Measurements from ENCODE around the gene CCL15. TPM values are rescaled to one million over a fixed set of nuclear protein-coding genes. Genes with fewer than 3 reads are reported as not detected.
A peak's percentile ranks its signal among the peaks of the same experiment; 100 is the strongest.
"Not testable (repeated sequence)": the region's sequence is repeated elsewhere in the genome, so short reads cannot be mapped to it uniquely, and the experiment has no call there.

CCL15 gene, protein sequence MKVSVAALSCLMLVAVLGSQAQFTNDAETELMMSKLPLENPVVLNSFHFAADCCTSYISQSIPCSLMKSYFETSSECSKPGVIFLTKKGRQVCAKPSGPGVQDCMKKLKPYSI
- not detected in 2 replicates for total RNA-seq
- not detected for polyA plus RNA-seq (2012)

- no peak for DNase-seq (ENCODE audit: low read depth)
These were observed at the start of gene CCL15 for GRCh38 chr17:36001110-36001771. CCL15 (minus strand) TSS chr17:36001553; CDS start chr17:36001492, 61 bp downstream.

GRCh38 chr17:36049643-36050042 is 48.3 kb upstream of the CCL15 start:
- no peak for DNase-seq (ENCODE audit: low read depth)

DNA sequence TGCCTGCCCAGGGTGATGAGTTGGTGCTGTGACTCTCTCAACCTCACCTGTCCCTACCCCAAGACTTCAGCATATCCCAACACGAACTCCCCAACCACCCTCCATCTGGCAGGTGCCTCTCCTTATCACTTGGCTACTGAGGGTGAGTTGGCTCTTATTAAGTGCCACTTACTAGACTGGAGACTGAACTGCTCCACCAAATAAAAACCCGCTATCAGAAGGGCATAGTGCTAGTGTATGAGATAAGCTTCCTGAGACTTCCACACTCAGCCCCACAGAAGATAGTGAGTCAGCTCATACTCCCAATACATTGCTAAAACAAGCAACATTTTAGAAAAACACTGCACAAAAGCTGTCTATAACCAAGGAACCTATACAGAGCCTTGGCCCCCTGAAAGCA is 46.7 kb upstream of the CCL15 start:
- no peak for DNase-seq (ENCODE audit: low read depth)

DNA sequence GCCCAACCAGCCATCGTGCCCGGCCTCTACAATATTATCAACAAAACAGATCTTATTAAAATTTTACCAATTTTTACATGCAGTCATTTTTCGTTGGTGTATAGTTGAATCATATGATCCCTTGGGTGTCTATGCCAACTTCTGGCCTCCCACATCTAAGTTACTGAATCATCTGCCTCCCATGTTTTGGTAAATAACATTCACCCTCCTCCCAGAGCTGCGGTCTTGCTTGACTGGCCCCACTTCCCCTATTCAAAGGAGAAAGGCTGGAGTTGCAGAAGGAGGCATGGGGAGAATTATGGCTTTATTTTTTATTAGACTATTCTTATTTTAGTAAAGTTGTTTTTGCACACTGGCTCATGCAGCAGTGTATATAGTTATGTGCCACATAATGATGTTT is 34.9 kb upstream of the CCL15 start:
- no peak for DNase-seq (ENCODE audit: low read depth)

DNA sequence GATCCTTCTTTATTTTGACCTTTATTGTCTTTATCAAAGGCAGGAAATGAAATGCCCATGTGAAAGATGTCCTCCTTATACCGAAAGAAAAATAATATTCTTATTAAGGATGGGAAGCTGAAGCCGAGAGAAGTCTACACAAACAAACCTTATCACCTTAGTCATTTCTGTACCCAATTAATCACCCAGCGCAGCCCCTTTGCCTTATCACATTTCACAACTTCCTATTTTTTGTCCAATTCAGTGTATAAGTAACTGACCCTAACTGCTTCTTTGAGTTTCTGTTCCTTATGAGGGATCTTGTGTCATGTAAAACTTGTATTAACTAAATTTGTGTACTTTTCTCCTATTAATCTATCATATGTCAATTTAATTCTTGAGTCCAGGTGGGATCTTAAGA is 32.8 kb upstream of the CCL15 start:
- no peak for DNase-seq (ENCODE audit: low read depth)

DNA sequence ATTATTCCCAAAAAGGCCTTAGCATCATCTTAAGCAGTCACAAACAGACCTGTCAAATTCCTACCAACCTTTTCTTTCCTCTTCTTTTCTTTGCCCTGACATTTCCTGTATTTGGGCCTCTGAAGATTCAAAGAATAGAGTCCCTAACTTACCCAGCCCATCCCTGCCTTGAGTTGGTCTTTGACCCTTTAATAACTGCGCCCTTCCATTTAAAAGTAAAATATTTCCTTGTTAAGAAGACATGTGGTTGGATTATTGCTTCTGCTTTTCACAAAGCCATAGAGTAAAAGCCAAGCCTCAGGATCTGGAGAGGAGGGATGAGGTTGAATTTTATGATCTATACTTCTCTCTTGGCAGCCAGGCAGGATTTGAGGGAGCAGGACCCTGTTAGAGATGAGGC is 29.6 kb upstream of the CCL15 start:
- DNase-seq (ENCODE audit: low read depth): no peak

GRCh38 chr17:36027761-36028160 is 26.4 kb upstream of the CCL15 start:
- DNase-seq (ENCODE audit: low read depth): no peak

DNA sequence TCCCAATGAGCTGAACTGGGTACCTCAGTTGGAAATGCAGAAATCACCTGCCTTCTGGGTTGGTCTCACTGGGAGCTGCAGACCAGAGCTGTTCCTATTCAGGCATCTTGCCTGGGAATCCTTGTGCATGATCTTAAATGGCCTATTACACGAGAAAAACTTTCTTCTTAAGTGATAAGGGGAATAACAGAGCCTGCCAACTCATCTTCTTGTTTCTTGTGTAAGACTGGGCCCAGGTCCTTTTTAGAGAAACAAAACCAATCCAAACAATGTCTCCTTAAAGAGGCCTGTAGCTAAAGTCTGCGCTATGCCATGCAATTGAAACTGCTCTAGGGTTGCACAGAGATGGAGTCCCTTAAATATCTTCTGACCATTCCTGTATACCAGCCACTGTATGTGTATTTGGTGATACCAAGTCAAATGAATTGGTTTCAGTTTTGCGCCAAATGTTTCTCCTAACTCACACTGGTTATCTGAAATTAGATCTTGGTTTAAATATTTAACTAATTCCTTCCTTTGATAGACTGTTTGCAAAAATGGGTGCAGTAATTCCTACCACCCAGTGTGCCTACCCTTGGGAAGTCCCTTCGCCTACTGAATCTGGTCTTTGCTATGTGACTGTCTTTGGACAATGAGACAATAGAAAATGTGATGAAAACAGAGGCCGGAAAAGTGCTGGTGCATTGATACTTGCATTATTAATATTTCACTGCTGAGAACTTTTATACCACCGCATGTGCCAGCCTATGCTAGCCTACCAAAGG is 22.9 kb upstream of the CCL15 start:
- no peak for DNase-seq (ENCODE audit: low read depth)

GRCh38 chr17:36019423-36019822 is 18.1 kb upstream of the CCL15 start:
- DNase-seq (ENCODE audit: low read depth): no peak

DNA sequence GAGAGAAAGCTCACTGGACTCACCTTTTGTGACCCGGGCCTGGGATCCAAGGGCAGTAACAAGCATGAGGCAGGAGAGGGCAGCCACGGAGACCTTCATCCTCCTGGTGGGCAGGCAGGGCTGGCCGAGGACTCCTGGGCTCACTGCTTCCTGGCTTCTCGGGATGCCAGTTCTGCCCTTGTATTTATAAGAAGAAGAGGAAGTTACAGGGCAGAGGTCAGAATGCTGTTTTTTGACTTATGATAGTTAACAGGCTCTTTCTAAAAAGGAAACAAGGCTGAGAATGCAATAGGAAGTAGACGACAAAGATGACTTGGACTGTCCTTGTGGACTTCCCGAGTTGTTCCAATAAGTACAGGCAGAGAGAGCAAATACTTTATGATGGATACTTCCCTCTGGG is 16.4 kb upstream of the CCL15 start, which contains the start of gene CCL23:
Gene CCL23, minus strand, starts transcription at position 174 of the 400 bp plus-strand sequence. Its CDS starts 75 bp downstream, at position 99.
- DNase-seq (ENCODE audit: low read depth): no peak

DNA sequence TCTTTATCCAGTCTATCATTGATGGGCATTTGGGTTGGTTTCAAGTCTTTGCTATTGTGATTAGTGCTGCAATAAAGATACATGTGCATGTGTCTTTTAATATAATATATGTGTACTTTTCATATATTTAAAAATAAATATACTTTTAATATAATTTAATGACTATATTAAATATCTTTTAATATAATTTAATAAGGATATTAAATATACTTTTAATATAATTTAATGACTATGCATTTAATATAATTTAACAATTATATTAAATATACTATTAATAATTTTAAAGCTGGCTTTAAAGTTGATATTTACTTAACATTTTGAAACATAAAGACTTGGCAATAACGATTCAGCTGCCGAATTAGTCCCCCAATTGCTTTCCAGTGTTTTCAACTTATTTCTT is 15.2 kb upstream of the CCL15 start:
- no peak for DNase-seq (ENCODE audit: low read depth)

DNA sequence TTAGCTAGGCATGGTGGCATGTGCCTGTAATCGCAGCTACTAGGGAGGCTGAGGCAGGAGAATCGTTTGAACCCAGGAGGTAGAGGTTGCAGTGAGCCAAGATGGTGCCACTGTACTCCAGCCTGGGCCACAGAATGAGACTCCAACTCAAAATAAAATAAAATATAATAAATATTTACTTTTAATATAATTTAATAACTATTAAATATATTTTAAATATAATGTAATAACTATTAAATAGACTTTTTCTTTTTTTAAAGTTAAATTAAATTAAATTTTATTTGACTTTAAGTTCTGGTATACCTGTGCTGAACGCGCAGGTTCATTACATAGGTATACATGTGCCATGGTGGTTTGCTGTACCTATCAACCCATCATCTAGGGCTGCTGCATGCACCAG is 14.5 kb upstream of the CCL15 start:
- not testable (repeated sequence) for DNase-seq (ENCODE audit: low read depth)

DNA sequence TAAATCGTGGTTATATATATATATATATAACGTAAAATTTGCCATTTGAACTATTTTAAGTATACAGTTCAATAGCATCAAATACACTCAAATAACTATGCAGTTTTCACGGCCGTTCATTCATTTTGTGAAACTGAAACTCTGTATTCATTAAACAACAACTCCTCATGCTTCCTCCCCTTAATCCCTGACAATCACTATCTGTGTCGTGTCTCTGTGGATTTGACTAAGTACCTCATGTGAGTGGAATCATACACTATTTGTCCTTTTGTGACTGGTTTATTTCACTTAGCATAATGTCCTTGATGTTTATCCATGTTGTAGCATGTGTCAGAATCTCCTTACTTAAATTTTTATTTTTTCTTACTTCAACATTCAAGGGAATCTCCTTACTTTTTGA is 13.6 kb upstream of the CCL15 start:
- no peak for DNase-seq (ENCODE audit: low read depth)

GRCh38 chr17:36011201-36011600 is 9.8 kb upstream of the CCL15 start:
- DNase-seq (ENCODE audit: low read depth): no peak

DNA sequence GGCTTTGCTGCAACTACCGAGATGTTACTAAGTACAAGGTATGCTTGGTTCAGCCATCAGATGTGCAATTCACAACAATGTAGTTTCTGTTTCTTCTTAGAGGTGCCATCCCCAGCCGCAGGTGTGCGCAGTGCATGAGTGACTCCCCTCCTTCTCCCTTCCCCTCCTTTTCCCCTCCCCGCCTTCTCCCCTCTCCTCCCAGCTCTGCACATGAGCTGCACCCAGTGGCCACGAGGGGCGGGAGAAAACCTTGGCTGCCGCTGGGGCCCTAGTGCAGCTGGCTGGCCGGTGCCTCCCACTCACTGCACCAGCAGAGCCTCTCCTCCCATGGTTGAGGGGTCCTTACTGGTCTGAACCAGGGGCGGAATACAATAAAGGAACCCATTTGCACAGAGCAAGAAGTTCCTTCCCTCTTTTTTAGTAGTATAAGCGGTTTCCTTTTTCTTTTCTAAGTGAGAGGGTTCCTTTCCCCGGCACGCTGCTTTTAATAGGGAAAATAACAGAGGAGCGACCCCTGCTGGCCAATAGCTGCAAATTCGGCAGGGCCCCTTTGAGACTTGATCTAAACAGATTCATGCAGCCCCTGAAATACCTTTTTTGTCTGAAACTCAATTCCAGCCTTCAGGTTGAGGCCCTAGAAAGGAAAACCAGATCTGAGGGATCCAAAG is 7.8 kb upstream of the CCL15 start:
- no peak for DNase-seq (ENCODE audit: low read depth)

DNA sequence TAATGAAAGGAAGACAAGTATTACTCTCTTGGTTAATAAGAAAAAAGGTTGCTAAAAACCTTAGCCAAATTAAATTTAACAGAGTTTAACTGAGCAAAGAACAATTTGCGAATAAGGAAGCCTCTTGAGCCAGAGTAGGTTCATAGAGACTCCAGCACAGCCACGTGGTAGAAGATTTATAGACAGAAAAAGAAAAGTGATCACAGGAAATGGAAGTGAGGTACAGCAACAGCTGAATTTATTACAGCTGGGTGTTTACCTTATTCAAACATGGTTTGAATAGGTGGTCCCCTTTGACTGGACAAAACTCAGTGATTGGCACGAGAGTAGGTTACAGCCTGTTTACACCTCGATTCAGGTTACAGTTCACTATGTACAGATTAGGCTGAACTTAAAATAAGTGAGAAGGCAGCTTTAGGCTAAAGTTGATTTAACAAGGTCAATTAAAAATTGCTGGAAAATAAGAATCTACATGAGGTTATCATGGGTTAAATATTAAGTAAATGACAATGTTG is 3.3 kb upstream of the CCL15 start:
- peak; percentile 1 for DNase-seq (ENCODE audit: low read depth)

DNA sequence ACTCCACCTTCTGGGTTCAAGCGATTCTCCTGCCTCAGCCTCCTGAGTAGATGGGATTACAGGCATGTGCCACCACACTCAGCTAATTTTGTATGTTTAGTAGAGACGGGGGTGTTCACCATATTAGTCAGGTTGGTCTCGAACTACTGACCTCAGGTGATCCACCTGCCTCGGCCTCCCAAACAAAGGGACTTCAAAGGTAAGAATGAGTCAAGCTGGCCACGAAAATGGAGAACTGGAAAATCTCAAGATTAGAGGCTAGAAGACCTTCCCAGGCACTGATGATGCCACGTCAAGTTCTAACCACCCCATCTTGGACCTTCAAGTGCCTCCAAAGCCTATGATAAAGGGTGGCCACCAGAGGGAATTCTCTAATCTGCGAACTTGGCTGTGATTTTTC is 1.3 kb upstream of the CCL15 start:
- DNase-seq (ENCODE audit: low read depth): no peak

GRCh38 chr17:36001862-36002603 is 680 bp upstream of the CCL15 start:
- no peak for DNase-seq (ENCODE audit: low read depth)

- no peak for DNase-seq (ENCODE audit: low read depth)
These were observed 632 bp downstream of the CCL15 start for GRCh38 chr17:36000732-36001109.

DNA sequence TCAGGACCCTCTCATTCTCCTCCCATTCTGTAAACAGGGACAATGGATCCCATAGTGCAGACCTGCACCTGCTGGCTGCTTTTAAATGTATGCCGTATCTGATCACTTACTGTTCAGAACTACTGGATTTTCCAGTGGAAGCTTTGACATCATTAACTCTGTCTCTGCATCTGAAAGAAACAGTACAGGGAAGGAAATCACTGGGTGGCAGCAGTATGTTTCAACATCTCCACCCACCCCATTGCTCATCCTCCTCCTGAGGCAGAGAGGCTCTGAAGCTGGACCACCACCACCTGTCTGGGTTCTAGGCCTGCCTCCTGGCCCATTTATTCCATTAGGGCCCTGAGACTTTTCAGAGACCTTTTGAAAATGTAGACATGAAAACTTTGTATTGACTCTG is 2.6 kb downstream of the CCL15 start:
- no peak for DNase-seq (ENCODE audit: low read depth)

- DNase-seq (ENCODE audit: low read depth): no peak
These were observed 3.3 kb downstream of the CCL15 start for GRCh38 chr17:35998018-35998545.

Data from myocyte (in vitro differentiated cells).